ENCODE measurements around the gene SLC7A6OS.

GRCh38 chr16:68290450-68290849 lies 20.3 kb downstream of the SLC7A6OS start:
- TF ChIP-seq YY1 (tag by site-specific recombination; IDR thresholded peaks at IDR 0.05) (no peak), CTCF (tag by site-specific recombination; IDR thresholded peaks at IDR 0.05) (no peak), ZNF175 (tag by site-specific recombination; IDR thresholded peaks at IDR 0.05) (no peak), SP2 (tag by site-specific recombination; IDR thresholded peaks at IDR 0.05) (no peak), REST (tag by site-specific recombination; IDR thresholded peaks at IDR 0.05) (no peak), ZNF140 (tag by site-specific recombination; IDR thresholded peaks at IDR 0.05) (no peak), ZNF707 (tag by site-specific recombination; IDR thresholded peaks at IDR 0.05) (no peak), ZNF544 (tag by site-specific recombination; IDR thresholded peaks at IDR 0.05) (no peak), ZNF311 (tag by site-specific recombination; IDR thresholded peaks at IDR 0.05; ENCODE audit: borderline replicate concordance) (no peak), ZNF18 (tag by site-specific recombination; IDR thresholded peaks at IDR 0.05) (no peak), ZNF335 (tag by site-specific recombination; conservative IDR thresholded peaks at IDR 0.05) (no peak), ZBTB21 (tag by site-specific recombination; IDR thresholded peaks at IDR 0.05) (no peak), ZNF623 (tag by site-specific recombination; IDR thresholded peaks at IDR 0.05) (no peak), ATF2 (tag by site-specific recombination; IDR thresholded peaks at IDR 0.05; ENCODE audit: low read depth) (no peak)

Data from HEK293 (cell line).